ENCODE data around the gene RABL2B. TPM values are rescaled to one million over a fixed set of nuclear protein-coding genes. Genes with fewer than 3 reads are reported as not detected.

RABL2B gene
- total RNA-seq, 1 experiment from 2014 or later = 38.4 TPM

- Mint-ChIP-seq H3K9me3 (ENCODE audit: low read depth, unreplicated experiment) (no peaks in the 10 kb centered on the region), H3K4me1 (ENCODE audit: low read depth, unreplicated experiment) (peaks cover 8% of the 10 kb centered on the region), H3K27me3 (ENCODE audit: unreplicated experiment) (peaks cover 84% of the 10 kb centered on the region), H3K36me3 (ENCODE audit: insufficient read depth, unreplicated experiment) (peaks cover 5% of the 10 kb centered on the region), H3K27ac (ENCODE audit: unreplicated experiment) (no peak overlapping the region), H3K4me3 (ENCODE audit: low read depth, unreplicated experiment) (no peak overlapping the region)
- intact Hi-C loops (cut with micrococcal nuclease; ENCODE audit: unreplicated experiment) = no loop called here
- CTCF ChIA-PET = no interaction called here
- TF ChIP-seq CTCF (IDR thresholded peaks at IDR 0.05; ENCODE audit: unreplicated experiment) = no peak
- no peak for DNase-seq
- no TSS peak for BruUV-seq (replicated peaks)
Observed at GRCh38 chr22:50734343-50734771, 49.1 kb downstream of the RABL2B start.

GRCh38 chr22:50733521-50734342, 49.7 kb downstream of the RABL2B start:
- H3K27me3 Mint-ChIP-seq (ENCODE audit: unreplicated experiment) = peaks cover 84% of the 10 kb centered on the region
- no peak overlapping the region for H3K27ac Mint-ChIP-seq (ENCODE audit: unreplicated experiment)
- no TSS peak for BruUV-seq (replicated peaks)
- intact Hi-C loops (cut with micrococcal nuclease; ENCODE audit: unreplicated experiment) = no loop called here
- no peaks in the 10 kb centered on the region for H3K9me3 Mint-ChIP-seq (ENCODE audit: low read depth, unreplicated experiment)
- CTCF ChIA-PET = no interaction called here
- no peak overlapping the region for H3K4me3 Mint-ChIP-seq (ENCODE audit: low read depth, unreplicated experiment)
- TF ChIP-seq CTCF (IDR thresholded peaks at IDR 0.05; ENCODE audit: unreplicated experiment) = no peak
- no peak for DNase-seq
- H3K4me1 Mint-ChIP-seq (ENCODE audit: low read depth, unreplicated experiment) = peaks cover 8% of the 10 kb centered on the region
- H3K36me3 Mint-ChIP-seq (ENCODE audit: insufficient read depth, unreplicated experiment) = peaks cover 5% of the 10 kb centered on the region

- Mint-ChIP-seq H3K4me1 (ENCODE audit: low read depth, unreplicated experiment) (peaks cover 8% of the 10 kb centered on the region), H3K9me3 (ENCODE audit: low read depth, unreplicated experiment) (no peaks in the 10 kb centered on the region), H3K36me3 (ENCODE audit: insufficient read depth, unreplicated experiment) (peaks cover 5% of the 10 kb centered on the region), H3K4me3 (ENCODE audit: low read depth, unreplicated experiment) (no peak overlapping the region), H3K27me3 (ENCODE audit: unreplicated experiment) (peaks cover 82% of the 10 kb centered on the region), H3K27ac (ENCODE audit: unreplicated experiment) (no peak overlapping the region)
- intact Hi-C loops (cut with micrococcal nuclease; ENCODE audit: unreplicated experiment) = no loop called here
- DNase-seq = no peak
- no TSS peak for BruUV-seq (replicated peaks)
- no peak for TF ChIP-seq CTCF (IDR thresholded peaks at IDR 0.05; ENCODE audit: unreplicated experiment)
- CTCF ChIA-PET = interaction anchor here (1.4 kb wide), 1 partner anchor 12 kb away, joined by 3 read pairs; no protein-coding TSS in a partner anchor
Observed at GRCh38 chr22:50732681-50733080, 50.8 kb downstream of the RABL2B start.

- Mint-ChIP-seq H3K4me1 (ENCODE audit: low read depth, unreplicated experiment) (peaks cover 8% of the 10 kb centered on the region), H3K27ac (ENCODE audit: unreplicated experiment) (no peak overlapping the region), H3K4me3 (ENCODE audit: low read depth, unreplicated experiment) (peak overlapping the region; percentile 48), H3K36me3 (ENCODE audit: insufficient read depth, unreplicated experiment) (peaks cover 5% of the 10 kb centered on the region), H3K27me3 (ENCODE audit: unreplicated experiment) (peaks cover 82% of the 10 kb centered on the region), H3K9me3 (ENCODE audit: low read depth, unreplicated experiment) (no peaks in the 10 kb centered on the region)
- intact Hi-C loops (cut with micrococcal nuclease; ENCODE audit: unreplicated experiment) = no loop called here
- TF ChIP-seq CTCF (IDR thresholded peaks at IDR 0.05; ENCODE audit: unreplicated experiment) = peak; percentile 87
- peak; percentile 60 for DNase-seq
- CTCF ChIA-PET = interaction anchor here (1.4 kb wide), 1 partner anchor 11 kb away, joined by 3 read pairs; no protein-coding TSS in a partner anchor
- BruUV-seq (replicated peaks) = no TSS peak
Observed at GRCh38 chr22:50731811-50732624, 51.4 kb downstream of the RABL2B start.
